Amygdala (tissue), 56 donors: ENCODE results near the gene HERC3.

Experiments
- DNase-seq, 56 donors: peaks; one replicate each; lab custom pipeline; 2025; lab: John Stamatoyannopoulos, UW

HERC3 gene

DNA sequence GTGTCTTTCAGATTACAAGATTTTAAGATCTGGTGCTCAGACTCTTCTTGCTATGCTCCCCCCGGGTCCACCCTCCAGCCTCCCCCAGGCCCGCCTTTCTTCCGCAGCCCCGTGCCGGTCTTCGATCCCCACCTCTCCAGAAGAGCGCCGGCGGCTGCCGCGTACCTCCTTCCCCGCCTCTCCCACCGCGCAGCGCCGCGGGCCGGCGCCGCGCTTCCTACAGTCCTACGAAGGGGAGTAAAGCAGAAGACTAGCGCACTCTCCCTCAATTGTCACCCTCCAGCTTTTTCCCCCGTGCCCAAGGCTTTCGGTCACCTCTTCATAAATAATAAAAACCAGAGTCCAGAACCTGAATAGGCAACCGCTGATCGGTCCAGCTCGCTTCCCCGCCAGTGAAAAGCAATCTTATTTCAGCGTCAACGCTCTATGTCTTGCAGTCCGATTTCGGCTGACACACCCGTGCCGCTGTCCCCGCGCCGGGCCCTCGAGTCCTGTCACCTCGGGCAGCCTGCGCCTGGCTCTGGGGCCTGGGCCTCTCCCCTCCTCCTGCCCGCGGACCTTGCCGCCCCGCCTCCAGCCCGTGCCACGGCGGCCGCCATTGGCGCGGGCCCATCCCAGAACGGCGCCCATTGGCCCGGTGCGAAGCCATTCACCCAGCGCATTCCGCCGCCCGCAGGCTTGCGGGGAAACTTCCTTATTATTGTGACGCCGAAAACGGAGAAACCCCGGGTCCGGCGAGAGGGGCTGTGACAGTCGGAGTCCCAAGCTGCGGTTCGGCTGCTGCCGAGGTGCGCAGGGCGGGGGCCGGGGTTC is at the start of gene HERC3:
Gene HERC3 (plus strand): TSS at position 694 of the 813 bp plus-strand sequence. CDS start 13,344 bp downstream, outside the sequence.
- DNase-seq, result peak; percentile 42 to 94 (median 87)

GRCh38 chr4:88549815-88550214 is 42.5 kb upstream of the HERC3 start:
- DNase-seq, result no peak

- DNase-seq, result no peak
Observed at GRCh38 chr4:88567591-88567990, 24.7 kb upstream of the HERC3 start.

DNA sequence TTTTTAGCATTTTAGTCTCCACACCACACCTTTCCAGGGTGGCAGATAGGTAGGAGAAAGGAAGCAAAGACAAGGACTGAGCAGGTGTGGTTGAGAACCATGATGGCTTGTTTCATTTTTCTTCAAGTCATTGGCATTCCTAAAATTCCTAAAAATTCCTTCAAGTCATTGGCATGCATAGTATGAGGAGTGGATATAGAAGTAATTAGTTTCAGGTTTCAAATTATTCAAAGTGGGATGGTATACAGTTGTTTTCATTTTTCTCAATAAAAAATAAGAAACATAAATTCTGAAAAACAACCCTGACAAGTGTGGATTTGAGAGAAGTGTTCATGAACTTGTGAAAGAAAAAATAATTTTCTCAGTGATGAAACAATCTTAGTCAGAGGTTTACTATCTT is 22.3 kb upstream of the HERC3 start:
- no peak for DNase-seq

DNA sequence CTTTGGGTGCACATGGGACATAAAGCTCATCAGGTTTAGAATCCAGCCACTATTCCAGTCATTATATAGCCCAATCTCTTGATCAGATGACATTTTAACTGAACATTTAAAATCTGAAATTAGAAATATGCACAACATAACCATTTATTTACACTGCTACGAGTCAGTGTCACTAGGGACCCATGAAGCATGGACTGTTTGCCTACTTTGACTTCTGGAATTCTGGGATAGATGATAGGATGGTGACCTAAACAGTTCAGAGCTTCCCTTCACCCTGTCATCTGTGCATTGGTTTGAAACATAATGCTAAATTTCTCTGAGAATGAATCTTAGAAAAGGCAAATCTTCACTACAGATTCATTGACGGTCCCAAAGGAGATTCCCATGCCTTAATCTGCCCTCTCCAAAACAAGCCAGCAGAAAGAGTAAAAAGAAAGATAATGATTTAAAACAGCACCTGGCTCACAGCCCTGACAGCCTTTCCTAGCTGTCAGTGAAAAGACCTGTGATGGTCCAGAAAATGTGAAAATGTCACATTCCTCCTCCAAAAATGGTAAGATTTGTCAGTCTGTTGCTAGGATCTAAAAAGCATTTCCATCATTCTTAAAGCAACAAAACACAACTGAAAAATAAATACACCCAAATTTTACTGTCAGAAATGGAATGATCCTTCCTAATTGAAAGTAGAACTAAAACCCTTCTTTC is 18.9 kb upstream of the HERC3 start:
- no peak for DNase-seq

- no peak for DNase-seq
Observed at GRCh38 chr4:88573995-88574394, 18.3 kb upstream of the HERC3 start.

DNA sequence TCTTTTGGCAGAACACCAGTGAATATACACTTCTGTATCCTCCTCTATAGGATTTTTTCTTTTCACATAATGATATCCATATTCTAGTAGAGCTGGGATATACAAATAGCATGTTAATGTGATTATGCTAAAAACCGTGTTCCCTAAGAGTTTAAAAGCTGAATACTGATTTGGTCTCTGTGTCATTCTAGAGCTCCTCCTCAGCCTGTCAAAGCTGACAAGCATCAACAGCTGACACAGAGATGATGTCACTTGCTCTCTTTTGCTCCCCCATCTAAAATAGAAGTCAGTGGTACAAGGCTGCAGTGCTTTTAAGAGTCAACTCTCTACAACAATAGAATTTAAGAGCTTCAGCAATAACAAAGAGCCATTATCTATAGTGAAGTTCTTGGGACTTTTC is 17.1 kb upstream of the HERC3 start:
- no peak for DNase-seq

DNA sequence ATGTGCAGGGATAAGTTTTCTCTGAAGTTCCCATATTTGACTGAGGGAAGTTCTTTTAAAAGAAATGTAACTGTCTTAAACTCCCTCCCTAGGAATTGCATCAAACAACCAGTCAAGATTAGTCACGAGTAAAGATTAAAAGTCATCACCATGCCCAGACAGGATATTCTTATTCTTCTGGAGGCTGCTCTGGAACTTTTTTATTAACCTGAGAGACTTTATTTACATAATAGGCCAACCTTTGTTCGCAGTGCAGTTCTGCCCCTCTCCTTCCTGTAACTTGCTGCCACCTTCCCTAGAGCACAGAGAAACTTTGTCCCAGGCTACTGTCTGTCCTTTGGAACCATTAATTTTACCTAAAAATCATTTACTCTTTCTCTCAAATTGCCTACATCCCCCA is 9.8 kb upstream of the HERC3 start:
- DNase-seq, result no peak

DNA sequence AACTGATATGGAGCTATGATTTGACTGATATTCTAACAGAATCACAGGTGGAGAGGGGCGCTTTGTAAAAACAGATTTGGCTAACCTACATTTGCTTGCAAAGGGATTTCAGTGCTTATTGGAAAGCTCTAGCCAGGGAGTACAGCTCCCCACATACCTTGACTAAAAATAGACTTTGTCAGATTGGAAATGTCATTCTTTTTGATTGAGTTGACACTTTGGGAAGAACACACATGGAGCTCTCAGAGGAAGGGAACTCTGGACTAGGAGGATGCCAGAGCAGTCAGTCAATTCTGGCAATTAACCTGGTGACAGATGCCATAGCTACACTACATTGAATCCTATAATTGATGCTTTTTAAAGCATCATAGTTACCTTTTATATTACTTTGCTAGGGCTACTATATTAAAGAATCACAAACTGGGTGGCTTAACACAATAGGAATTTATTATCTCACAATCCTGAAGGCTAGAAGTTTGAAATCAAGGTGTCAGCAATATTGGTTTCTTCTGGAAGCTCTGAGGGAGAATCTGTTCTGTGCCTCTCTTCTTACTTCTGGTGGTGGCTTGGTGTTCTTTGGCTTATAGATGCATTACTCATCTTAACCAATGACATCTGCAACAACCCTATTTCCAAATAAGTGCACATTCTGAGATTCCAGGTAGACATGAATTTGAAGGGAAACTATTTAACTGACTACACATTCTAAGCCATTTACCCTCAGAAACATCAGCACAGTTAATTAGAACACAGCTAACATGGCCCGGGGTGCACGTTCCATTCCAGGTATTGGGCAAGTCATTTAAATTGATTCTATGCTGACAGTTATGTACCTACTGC is 8.4 kb upstream of the HERC3 start:
- no peak for DNase-seq

DNA sequence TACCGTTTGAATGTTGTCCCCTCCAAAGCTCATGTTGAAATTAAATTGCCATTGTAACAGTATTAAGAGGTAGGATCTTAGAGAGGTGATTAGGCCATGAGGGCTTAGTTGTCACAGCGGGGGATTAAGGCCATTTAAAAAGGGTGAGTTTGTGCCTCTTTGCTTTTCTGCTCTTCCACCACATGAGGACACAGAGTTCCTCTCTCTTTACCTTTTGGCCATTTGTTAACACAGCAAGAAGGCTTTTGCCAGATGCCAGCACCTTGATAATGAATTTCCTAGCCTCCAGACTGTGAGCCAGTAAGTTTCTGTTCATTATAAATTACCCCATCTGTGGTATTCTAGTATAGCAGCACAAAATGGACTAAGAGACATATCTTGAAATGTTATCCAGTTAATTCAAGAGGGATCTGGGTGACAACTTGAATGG is 7.8 kb upstream of the HERC3 start:
- DNase-seq, result no peak

- DNase-seq, result no peak
Observed at GRCh38 chr4:88585917-88586316, 6.4 kb upstream of the HERC3 start.

GRCh38 chr4:88587306-88587705 is 5.0 kb upstream of the HERC3 start:
- no peak for DNase-seq

DNA sequence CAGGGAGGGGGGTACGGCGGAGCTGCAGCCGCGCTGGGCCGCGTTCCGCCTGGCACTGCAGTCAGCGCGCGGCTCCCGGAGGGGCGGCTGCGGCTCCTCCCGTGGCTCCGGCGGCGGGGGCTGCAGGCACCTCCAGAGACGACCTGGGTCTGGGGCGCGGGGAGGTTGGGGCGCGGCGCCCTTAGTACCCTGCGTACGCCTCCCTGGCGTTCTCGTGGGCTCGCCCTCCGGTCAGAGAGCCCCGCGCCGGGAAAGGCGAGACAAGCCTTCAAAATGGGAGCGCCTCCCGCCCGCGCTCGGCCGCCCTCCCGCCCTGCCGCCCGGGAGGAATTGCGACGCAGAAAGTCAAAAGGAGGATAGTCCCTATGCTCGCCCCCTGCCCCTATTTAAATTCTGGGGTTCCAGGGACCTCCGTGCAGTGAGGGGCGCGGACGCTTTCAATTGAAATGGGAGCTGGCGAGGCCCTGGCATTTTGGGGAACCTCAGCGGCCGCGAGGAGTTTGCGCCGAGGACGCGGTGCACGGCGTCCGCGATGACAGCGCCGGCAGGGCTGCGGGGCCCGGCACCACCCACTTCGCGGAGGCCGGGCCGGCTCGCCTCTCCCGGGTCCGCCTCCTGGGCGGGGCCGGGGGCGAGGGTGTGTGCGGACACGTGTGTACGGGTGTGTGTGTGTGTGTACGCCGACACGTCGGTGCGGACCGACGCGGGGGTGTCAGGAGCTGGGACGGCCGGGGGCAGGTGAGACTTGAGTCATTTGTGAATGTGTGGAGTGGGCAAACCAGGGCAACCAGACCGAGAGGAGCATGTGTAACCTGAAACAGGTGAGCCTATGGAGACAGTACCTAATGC is 544 bp downstream of the HERC3 start:
- peak in 54 of 56 donors; percentile 13 to 82 (median 62) for DNase-seq

DNA sequence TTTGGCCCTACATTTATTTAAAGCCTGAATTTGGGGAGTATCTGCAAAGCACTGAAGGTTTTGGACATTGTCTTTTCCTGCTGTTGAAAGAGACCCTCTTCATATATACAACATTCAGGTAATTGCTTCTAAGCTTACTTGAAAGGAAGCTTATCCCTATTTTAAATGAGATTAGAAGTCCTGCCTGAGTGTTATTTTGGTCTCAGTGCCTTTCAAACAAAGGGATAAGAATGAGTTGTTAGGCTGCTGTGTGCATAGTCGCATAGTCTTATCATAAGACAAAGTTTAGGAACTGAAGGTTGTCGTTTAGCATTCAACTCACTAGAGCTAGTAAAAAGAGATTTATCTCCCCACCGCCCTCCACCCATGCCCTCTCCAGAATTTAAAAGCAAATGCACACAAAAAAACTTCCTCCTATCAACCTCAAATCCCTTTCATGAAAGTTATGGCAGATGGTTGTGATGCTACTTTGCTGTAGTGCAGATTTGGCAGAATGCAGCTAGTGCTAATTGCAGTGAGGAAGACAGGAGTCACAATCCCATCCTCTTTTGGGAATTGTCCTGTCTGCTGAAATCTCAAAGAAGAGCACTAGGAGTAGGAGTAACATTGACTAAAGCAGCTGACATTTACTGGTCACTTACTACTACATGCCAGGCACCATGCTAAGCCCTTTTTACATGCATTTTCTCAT is 5.8 kb downstream of the HERC3 start:
- DNase-seq, result no peak

GRCh38 chr4:88599298-88599697 is 7.0 kb downstream of the HERC3 start:
- no peak for DNase-seq

GRCh38 chr4:88599714-88600113 is 7.4 kb downstream of the HERC3 start:
- no peak for DNase-seq

- no peak for DNase-seq
Observed at GRCh38 chr4:88600176-88600838, 8.0 kb downstream of the HERC3 start.

DNA sequence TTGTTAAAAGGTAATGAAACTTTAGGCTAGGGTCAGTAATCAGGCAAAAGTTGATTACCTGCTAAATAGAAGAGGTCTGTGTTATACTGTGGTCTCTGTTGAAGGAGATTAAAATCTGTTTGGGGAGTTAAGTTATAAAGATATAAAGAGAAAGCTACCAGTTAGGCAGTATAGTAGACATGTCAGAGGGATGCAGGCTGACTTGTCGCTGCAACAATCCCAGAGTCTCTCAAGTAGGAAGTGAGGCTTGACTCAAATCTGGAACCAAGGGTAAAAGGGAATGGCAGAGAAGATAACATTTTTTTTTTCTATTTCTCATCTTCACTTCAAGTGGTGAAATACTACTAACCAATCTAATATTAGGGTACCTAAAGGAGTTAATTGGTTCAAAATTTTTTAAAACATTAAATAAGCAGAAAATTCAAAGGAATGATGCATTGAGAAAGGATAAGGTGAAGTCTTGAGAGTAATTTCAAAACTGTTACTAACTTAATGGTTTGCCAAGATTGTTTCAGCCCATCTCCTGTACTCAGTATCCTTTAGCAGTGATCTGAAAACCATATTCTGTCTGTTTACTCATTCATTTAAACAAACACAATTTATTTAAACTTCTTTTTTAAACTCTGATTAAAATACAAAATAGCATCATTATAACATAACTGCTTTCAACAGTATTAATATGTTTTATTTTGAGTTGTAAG is 12.8 kb downstream of the HERC3 start:
- no peak for DNase-seq
